T-helper 1 cell (primary cell): ENCODE data around the gene FUBP3.
"Not testable (repeated sequence)": the region's sequence is repeated elsewhere in the genome, so short reads cannot be mapped to it uniquely, and the experiment has no call there.

Experiments
- DNase-seq, 5 donors: peaks; one replicate each; pipeline ENCODE4 v3.0.0-alpha.2; 2012 to 2020

FUBP3 gene

GRCh38 chr9:130663258-130663976 lies 84.0 kb downstream of the FUBP3 start:
- no peak for DNase-seq

- DNase-seq = no peak
Observed at GRCh38 chr9:130663977-130664250, 84.5 kb downstream of the FUBP3 start.

DNA sequence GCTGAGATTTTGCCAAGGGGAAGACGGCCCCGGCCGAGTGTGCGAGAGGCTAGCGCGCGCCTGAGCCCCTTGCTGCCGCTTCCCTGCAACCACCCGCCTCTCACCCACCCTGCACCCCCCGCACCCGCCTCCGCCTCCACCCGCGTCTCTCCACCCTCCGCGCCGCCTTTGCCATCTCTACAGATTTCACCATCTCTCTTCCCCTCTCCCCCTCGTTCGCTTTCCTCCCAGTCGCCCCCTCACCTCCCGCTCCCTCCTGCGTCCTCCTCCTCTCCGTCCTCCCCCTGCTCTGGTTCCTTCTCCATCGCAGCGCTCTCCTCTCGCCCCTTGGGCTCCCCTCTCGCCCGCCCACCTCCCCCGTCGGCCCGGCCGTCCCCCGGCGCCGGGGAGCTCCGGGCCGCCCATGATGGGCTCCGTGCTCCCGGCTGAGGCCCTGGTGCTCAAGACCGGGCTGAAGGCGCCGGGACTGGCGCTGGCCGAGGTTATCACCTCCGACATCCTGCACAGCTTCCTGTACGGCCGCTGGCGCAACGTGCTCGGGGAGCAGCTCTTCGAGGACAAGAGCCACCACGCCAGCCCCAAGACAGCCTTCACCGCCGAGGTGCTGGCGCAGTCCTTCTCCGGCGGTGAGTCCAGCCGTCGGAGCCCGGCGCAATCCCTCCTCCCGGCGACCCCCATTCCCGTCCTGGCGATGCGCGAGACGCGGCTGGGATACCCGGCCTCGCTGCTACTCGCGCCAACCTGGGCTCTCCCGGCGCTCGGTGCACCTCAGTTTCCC lies 85.1 kb downstream of the FUBP3 start, which contains the start of gene PRDM12:
PRDM12 (plus strand) TSS at position 344 of the 778 bp plus-strand sequence; CDS start at position 404, 60 bp downstream.
- DNase-seq = no peak

GRCh38 chr9:130665029-130665430 lies 85.7 kb downstream of the FUBP3 start:
- DNase-seq = no peak

GRCh38 chr9:130665431-130666392 lies 86.3 kb downstream of the FUBP3 start:
- no peak for DNase-seq

- DNase-seq = no peak
Observed at GRCh38 chr9:130666393-130667119, 87.2 kb downstream of the FUBP3 start.

- DNase-seq = no peak
Observed at GRCh38 chr9:130667120-130667435, 87.7 kb downstream of the FUBP3 start.

GRCh38 chr9:130668196-130668595 lies 88.8 kb downstream of the FUBP3 start:
- no peak for DNase-seq

DNA sequence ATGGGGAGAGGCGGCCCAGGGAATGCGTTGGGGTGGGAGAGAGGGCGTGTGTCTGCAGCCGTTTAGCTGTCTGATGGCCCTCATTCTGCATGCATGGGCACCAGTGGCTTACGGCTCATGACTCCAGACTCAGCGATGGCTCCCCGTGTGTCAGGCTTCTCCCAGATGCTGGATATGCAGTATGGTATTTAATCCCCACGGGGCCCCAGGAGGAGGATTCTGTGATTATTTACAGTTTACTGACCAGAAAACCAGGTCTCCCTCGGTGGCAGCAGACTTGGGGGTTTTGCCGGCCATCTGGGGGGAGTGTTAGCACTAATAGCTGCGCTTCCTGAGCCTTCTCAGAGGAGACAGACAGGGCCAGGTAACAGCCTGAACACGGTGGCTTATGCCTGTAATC lies 89.3 kb downstream of the FUBP3 start:
- no peak for DNase-seq

GRCh38 chr9:130669965-130670364 lies 90.6 kb downstream of the FUBP3 start:
- DNase-seq = no peak

- DNase-seq = no peak
Observed at GRCh38 chr9:130670644-130671043, 91.3 kb downstream of the FUBP3 start.

- DNase-seq = no peak
Observed at GRCh38 chr9:130672466-130672865, 93.1 kb downstream of the FUBP3 start.

- no peak for DNase-seq
Observed at GRCh38 chr9:130672933-130673615, 93.7 kb downstream of the FUBP3 start.

DNA sequence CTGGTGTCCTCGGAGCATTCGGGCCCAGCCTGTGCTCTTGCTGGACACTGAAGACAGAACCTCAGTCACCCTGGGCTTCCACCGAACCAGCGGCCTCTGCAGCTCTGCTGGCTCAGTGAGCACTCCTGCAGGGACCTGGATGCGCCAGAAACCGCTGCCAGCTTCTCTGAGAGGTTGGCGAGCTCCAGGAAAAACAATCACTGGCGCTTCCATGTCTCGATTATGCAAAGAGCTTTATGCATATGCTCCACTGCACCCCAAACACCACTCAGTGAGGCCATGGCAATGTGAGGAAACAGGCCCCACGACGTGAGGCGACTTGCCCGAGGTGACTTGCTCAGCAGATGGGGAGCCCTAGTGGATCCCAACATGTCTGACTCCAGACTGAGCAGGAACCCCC lies 96.0 kb downstream of the FUBP3 start:
- DNase-seq = no peak

GRCh38 chr9:130677252-130677651 lies 97.9 kb downstream of the FUBP3 start:
- no peak for DNase-seq

GRCh38 chr9:130680836-130681768 lies 101.7 kb downstream of the FUBP3 start:
- peak in 3 of 5 donors; percentile 24 to 71 (median 27) for DNase-seq

GRCh38 chr9:130681769-130682420 lies 102.5 kb downstream of the FUBP3 start:
- no peak for DNase-seq

GRCh38 chr9:130682421-130683121 lies 103.2 kb downstream of the FUBP3 start:
- DNase-seq = peak in 4 of 5 donors; percentile 36 to 52 (median 40)

- no peak for DNase-seq
Observed at GRCh38 chr9:130685104-130685503, 105.7 kb downstream of the FUBP3 start.

GRCh38 chr9:130685945-130686344 lies 106.6 kb downstream of the FUBP3 start:
- DNase-seq = not testable (repeated sequence)
